GM12875 (cell line): Measurements from ENCODE around the gene AIRE.

Source experiments
- H3K4me3 ChIP-seq: one replicate; pipeline ENCODE4 v1.5.1; 2011; ENCODE audit warnings: low read depth, low read length, control low read depth
- CTCF ChIP-seq: IDR thresholded peaks from 2 replicates; pipeline ENCODE4 v1.5.1; 2011; ENCODE audit warnings: low read depth, mild to moderate bottlenecking, control low read depth, inconsistent platforms, low read length, moderate library complexity, borderline replicate concordance; ENCODE audit not compliant: insufficient read depth

AIRE gene

GRCh38 chr21:44317871-44318270, 32.2 kb downstream of the AIRE start:
- H3K4me3 ChIP-seq: no peak overlapping the region
- no peak for TF ChIP-seq CTCF

GRCh38 chr21:44318489-44319285, 33.0 kb downstream of the AIRE start:
- no peak for TF ChIP-seq CTCF
- H3K4me3 ChIP-seq: no peak overlapping the region

GRCh38 chr21:44319407-44320065, 33.9 kb downstream of the AIRE start:
- TF ChIP-seq CTCF: no peak
- H3K4me3 ChIP-seq: no peak overlapping the region

GRCh38 chr21:44320847-44321246, 35.2 kb downstream of the AIRE start:
- no peak overlapping the region for H3K4me3 ChIP-seq
- no peak for TF ChIP-seq CTCF

GRCh38 chr21:44321846-44322450, 36.3 kb downstream of the AIRE start:
- H3K4me3 ChIP-seq: no peak overlapping the region
- no peak for TF ChIP-seq CTCF

- no peak overlapping the region for H3K4me3 ChIP-seq
- no peak for TF ChIP-seq CTCF
These were observed 37.1 kb downstream of the AIRE start for GRCh38 chr21:44322621-44323325.

- TF ChIP-seq CTCF: no peak
- H3K4me3 ChIP-seq: no peak overlapping the region
These were observed 37.9 kb downstream of the AIRE start for GRCh38 chr21:44323591-44323990.
